ENCODE measurements around the gene NEO1.

The NEO1 gene

GRCh38 chr15:73354241-73354640, 302.0 kb downstream of the NEO1 start:
- no peak for DNase-seq (ENCODE audit: low read depth in 2 of 2)

Measured in fibroblast of skin of left biceps (primary cell).